ENCODE measurements around the gene ZFYVE28.

ZFYVE28 gene

DNA sequence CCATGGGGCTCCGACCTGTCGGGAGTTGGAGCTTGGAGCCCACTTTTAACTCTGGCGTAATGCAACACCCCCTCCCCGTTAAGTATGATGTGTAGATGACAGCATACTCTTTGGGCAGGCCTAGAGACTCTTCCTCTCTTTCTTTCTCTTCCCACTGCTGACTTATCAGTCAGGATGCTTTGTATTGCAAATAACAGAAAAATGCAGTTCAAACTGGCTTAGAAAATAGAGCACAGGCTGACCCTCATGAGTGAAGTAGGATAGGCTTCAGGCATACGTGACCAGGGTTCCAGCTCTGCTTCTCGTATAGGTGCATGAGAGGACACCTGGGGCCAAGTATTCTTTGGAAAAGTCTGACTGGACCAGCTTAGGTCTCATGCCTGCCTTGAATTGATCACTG is 27.1 kb upstream of the ZFYVE28 start:
- ChIA-PET POLR2A (interaction anchor here (1.0 kb wide), 1 partner anchor 24 kb away, joined by 3 read pairs; the partner anchor contains the start of gene RNF4), CTCF (no interaction called here)
- TF ChIP-seq SUZ12 (IDR thresholded peaks at IDR 0.05), result no peak
- TF ChIP-seq HDGF (IDR thresholded peaks at IDR 0.05; ENCODE audit: borderline replicate concordance), result no peak
- TF ChIP-seq CTBP1 (IDR thresholded peaks at IDR 0.05; ENCODE audit: borderline replicate concordance), result no peak
- TF ChIP-seq TARDBP (IDR thresholded peaks at IDR 0.05), result no peak
- TF ChIP-seq FOXM1 (IDR thresholded peaks at IDR 0.05; ENCODE audit: borderline replicate concordance), result no peak
- no peak for TF ChIP-seq L3MBTL2 (conservative IDR thresholded peaks at IDR 0.05)
- TF ChIP-seq SP1 (IDR thresholded peaks at IDR 0.05), result no peak
- no peak for TF ChIP-seq FOXK2 (IDR thresholded peaks at IDR 0.05)
- TF ChIP-seq, protein P1, sequence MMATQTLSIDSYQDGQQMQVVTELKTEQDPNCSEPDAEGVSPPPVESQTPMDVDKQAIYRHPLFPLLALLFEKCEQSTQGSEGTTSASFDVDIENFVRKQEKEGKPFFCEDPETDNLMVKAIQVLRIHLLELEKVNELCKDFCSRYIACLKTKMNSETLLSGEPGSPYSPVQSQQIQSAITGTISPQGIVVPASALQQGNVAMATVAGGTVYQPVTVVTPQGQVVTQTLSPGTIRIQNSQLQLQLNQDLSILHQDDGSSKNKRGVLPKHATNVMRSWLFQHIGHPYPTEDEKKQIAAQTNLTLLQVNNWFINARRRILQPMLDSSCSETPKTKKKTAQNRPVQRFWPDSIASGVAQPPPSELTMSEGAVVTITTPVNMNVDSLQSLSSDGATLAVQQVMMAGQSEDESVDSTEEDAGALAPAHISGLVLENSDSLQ (IDR thresholded peaks at IDR 0.05), result no peak
- DNase-seq (ENCODE audit: extremely low spot score), result no peak

GRCh38 chr4:2445130-2445529 is 26.7 kb upstream of the ZFYVE28 start:
- TF ChIP-seq ARNT (IDR thresholded peaks at IDR 0.05), result no peak
- TF ChIP-seq, protein P1 (IDR thresholded peaks at IDR 0.05), result no peak
- no peak for TF ChIP-seq LEF1 (IDR thresholded peaks at IDR 0.05; ENCODE audit: borderline replicate concordance)
- TF ChIP-seq ZNF384 (IDR thresholded peaks at IDR 0.05), result no peak
- no peak for TF ChIP-seq NFRKB (IDR thresholded peaks at IDR 0.05)
- TF ChIP-seq FOXK2 (IDR thresholded peaks at IDR 0.05), result no peak
- no peak for TF ChIP-seq L3MBTL2 (conservative IDR thresholded peaks at IDR 0.05)
- TF ChIP-seq BHLHE40 (IDR thresholded peaks at IDR 0.05; ENCODE audit: borderline replicate concordance), result no peak
- no peak for TF ChIP-seq SUZ12 (IDR thresholded peaks at IDR 0.05)
- TF ChIP-seq ELF4 (IDR thresholded peaks at IDR 0.05), result no peak
- TF ChIP-seq FOXA1 (IDR thresholded peaks at IDR 0.05), result no peak
- no peak for TF ChIP-seq TARDBP (IDR thresholded peaks at IDR 0.05)
- no peak for TF ChIP-seq FOXM1 (IDR thresholded peaks at IDR 0.05; ENCODE audit: borderline replicate concordance)
- no peak for TF ChIP-seq SP1 (IDR thresholded peaks at IDR 0.05)
- no peak for TF ChIP-seq HDGF (IDR thresholded peaks at IDR 0.05; ENCODE audit: borderline replicate concordance)
- TF ChIP-seq CTBP1 (IDR thresholded peaks at IDR 0.05; ENCODE audit: borderline replicate concordance), result no peak
- ChIA-PET POLR2A (interaction anchor here (1.0 kb wide), 1 partner anchor 24 kb away, joined by 3 read pairs; the partner anchor contains the start of gene RNF4), CTCF (no interaction called here)
- DNase-seq (ENCODE audit: extremely low spot score), result no peak

DNA sequence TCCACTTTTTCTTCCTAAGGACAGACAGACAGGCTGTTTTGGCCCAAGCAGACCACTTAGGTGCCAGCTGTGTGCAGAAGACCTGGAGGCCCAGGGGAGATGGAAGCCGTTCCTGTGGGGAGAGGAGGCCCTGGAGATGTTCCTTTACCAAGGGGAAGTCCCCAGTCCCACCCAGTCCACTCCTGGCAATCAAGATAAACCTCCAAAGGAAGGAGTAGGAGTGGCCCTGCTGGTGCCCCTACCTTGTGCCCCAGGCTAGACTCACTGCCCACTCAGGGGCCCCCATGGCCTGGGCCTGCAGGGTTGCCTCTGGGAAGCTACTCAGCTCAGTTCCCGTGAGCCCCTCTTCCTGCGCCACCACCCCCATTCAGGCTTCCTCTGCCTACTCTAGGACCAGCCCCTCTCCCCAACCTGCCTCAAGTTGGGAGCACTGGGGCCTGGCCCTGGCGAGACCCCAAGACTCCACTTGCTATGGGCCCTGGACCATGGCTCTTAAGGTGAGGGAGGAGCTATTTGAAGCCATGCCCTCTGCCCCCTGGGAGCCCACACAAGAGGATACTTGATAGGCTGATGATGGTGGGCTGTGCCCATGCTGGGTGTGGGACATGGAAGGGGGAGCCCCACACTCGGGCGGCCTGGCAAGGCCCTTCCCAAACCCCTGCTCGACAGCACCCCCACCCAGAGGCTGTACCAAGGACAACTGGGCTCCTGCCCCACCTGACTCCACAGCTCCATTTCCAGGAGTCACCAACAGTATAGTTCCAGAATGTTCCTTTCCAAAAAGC is 25.7 kb upstream of the ZFYVE28 start:
- ChIA-PET POLR2A (interaction anchor here (0.7 kb wide), 1 partner anchor 91 kb away, joined by 3 read pairs; no protein-coding TSS in a partner anchor), CTCF (no interaction called here)
- TF ChIP-seq HDGF (IDR thresholded peaks at IDR 0.05; ENCODE audit: borderline replicate concordance), result no peak
- no peak for DNase-seq (ENCODE audit: extremely low spot score)

GRCh38 chr4:2443061-2443730 is 24.8 kb upstream of the ZFYVE28 start:
- TF ChIP-seq NFRKB (IDR thresholded peaks at IDR 0.05), result no peak
- no peak for TF ChIP-seq ARNT (IDR thresholded peaks at IDR 0.05)
- no peak for TF ChIP-seq ELF4 (IDR thresholded peaks at IDR 0.05)
- TF ChIP-seq FOXA1 (IDR thresholded peaks at IDR 0.05), result no peak
- TF ChIP-seq SUZ12 (IDR thresholded peaks at IDR 0.05), result no peak
- no peak for TF ChIP-seq SP1 (IDR thresholded peaks at IDR 0.05)
- ChIA-PET POLR2A (interaction anchor here (2.1 kb wide), 1 partner anchor 26 kb away, joined by 9 read pairs; the partner anchor contains the start of gene RNF4), CTCF (interaction anchor here (0.6 to 2.3 kb wide), 3 partner anchors 17 to 223 kb away, joined by 3 to 18 read pairs (median 3); no protein-coding TSS in a partner anchor)
- no peak for DNase-seq (ENCODE audit: extremely low spot score)

- ChIA-PET POLR2A (interaction anchor here (0.7 to 2.1 kb wide), 3 partner anchors 15 to 559 kb away, joined by 3 to 9 read pairs (median 3); partner anchors contain the start of gene RNF4), CTCF (interaction anchor here (0.6 to 2.3 kb wide), 8 partner anchors 11 to 222 kb away, joined by 3 to 18 read pairs (median 4); partner anchors contain the start of gene RNF4)
- TF ChIP-seq HDGF (IDR thresholded peaks at IDR 0.05; ENCODE audit: borderline replicate concordance) (no peak), FOXA1 (IDR thresholded peaks at IDR 0.05) (no peak), ELF4 (IDR thresholded peaks at IDR 0.05) (no peak), ZNF384 (IDR thresholded peaks at IDR 0.05) (no peak), ARNT (IDR thresholded peaks at IDR 0.05) (no peak), BHLHE40 (IDR thresholded peaks at IDR 0.05; ENCODE audit: borderline replicate concordance) (no peak), CTBP1 (IDR thresholded peaks at IDR 0.05; ENCODE audit: borderline replicate concordance) (no peak), L3MBTL2 (conservative IDR thresholded peaks at IDR 0.05) (no peak), LEF1 (IDR thresholded peaks at IDR 0.05; ENCODE audit: borderline replicate concordance) (no peak), NFRKB (IDR thresholded peaks at IDR 0.05) (no peak), SP1 (IDR thresholded peaks at IDR 0.05) (no peak), FOXM1 (IDR thresholded peaks at IDR 0.05; ENCODE audit: borderline replicate concordance) (no peak), FOXK2 (IDR thresholded peaks at IDR 0.05) (no peak), TARDBP (IDR thresholded peaks at IDR 0.05) (no peak), SUZ12 (IDR thresholded peaks at IDR 0.05) (no peak)
- TF ChIP-seq, protein P1 (IDR thresholded peaks at IDR 0.05), result no peak
- DNase-seq (ENCODE audit: extremely low spot score), result peak; percentile 26
Measured at GRCh38 chr4:2442175-2442993, 23.9 kb upstream of the ZFYVE28 start.

All from HEK293T (cell line).